RWPE1 (cell line): Measurements from ENCODE around the gene CNTN5.
"Not testable (repeated sequence)": the region's sequence is repeated elsewhere in the genome, so short reads cannot be mapped to it uniquely, and the experiment has no call there.

ENCODE experiments used
- CTCF ChIA-PET: fragments of 350-600 bp; sonication (Branson Sonifier 250); formaldehyde crosslinking; extraction: SDS; loops from one replicate; lab custom pipeline; 2021; lab: Yijun Ruan, JAX
- POLR2A ChIA-PET: fragments of 400-600 bp; formaldehyde crosslinking; extraction: SDS; loops from one replicate; lab custom pipeline; 2020; ENCODE audit warnings: antibody characterized with exemption; ENCODE audit not compliant: low non-redundant PET; lab: Yijun Ruan, JAX
- DNase-seq: peaks from one replicate; pipeline ENCODE4 v3.0.0; 2012; ENCODE audit warnings: low spot score
- H3K27ac ChIP-seq: fragments of 450-650 bp; 2 replicates; pipeline ENCODE4 v1.5.1; 2017
- TF ChIP-seq, protein P1 (sequence below): fragments of 450-650 bp; conservative IDR thresholded peaks from 2 replicates; pipeline ENCODE4 v1.5.1; 2017; ENCODE audit warnings: low read depth, mild to moderate bottlenecking

The CNTN5 gene

DNA sequence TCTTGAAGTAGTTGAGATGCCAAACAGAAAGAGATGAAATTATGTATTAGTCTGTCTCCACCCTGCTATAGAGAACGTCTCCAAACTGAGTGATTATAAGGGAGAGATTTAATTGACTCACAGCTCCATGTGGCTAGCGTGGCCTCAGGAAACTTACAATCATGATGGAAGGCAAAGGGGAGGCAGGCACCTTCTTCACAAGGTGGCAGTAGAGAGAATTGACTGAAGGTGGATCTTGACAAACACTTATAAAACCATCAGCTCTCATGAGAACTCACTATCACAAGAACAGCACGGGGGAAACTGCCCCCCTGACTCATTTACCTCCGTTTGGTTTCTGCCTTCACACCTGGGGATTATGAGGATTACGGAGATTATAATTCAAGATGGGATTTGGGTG lies 794.0 kb downstream of the CNTN5 start:
- CTCF ChIA-PET = no interaction called here

DNA sequence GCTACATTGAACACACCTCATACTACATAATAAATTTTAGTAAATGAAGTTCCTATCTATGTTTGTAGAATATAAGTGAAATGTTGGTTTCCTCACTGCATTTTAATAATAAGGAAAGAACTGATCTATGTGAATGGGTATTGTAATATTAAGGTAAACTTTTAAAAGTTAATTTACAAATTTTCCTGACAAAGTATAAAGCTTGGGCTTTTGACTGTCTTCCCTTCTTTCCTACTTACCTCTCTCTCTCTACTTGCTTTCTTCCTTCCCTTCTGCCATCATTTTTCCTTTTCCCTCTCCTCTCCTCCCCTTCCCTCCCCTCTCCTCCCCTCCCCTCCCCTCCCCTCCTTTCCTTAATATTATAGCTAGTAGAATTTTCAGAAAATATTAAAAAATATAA lies 798.2 kb downstream of the CNTN5 start:
- DNase-seq = no peak
- TF ChIP-seq, protein P1, sequence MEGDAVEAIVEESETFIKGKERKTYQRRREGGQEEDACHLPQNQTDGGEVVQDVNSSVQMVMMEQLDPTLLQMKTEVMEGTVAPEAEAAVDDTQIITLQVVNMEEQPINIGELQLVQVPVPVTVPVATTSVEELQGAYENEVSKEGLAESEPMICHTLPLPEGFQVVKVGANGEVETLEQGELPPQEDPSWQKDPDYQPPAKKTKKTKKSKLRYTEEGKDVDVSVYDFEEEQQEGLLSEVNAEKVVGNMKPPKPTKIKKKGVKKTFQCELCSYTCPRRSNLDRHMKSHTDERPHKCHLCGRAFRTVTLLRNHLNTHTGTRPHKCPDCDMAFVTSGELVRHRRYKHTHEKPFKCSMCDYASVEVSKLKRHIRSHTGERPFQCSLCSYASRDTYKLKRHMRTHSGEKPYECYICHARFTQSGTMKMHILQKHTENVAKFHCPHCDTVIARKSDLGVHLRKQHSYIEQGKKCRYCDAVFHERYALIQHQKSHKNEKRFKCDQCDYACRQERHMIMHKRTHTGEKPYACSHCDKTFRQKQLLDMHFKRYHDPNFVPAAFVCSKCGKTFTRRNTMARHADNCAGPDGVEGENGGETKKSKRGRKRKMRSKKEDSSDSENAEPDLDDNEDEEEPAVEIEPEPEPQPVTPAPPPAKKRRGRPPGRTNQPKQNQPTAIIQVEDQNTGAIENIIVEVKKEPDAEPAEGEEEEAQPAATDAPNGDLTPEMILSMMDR = no peak
- ChIA-PET CTCF (interaction anchor here (0.6 kb wide), 1 partner anchor 1442 kb away, joined by 4 read pairs; no protein-coding TSS in a partner anchor), POLR2A (no interaction called here)
- no peak overlapping the region for H3K27ac ChIP-seq

More for the DNA sequence above, 794.0 kb downstream of the CNTN5 start:
- TF ChIP-seq, protein P1 = no peak
- DNase-seq = no peak
- H3K27ac ChIP-seq = no peak overlapping the region
- POLR2A ChIA-PET = no interaction called here

DNA sequence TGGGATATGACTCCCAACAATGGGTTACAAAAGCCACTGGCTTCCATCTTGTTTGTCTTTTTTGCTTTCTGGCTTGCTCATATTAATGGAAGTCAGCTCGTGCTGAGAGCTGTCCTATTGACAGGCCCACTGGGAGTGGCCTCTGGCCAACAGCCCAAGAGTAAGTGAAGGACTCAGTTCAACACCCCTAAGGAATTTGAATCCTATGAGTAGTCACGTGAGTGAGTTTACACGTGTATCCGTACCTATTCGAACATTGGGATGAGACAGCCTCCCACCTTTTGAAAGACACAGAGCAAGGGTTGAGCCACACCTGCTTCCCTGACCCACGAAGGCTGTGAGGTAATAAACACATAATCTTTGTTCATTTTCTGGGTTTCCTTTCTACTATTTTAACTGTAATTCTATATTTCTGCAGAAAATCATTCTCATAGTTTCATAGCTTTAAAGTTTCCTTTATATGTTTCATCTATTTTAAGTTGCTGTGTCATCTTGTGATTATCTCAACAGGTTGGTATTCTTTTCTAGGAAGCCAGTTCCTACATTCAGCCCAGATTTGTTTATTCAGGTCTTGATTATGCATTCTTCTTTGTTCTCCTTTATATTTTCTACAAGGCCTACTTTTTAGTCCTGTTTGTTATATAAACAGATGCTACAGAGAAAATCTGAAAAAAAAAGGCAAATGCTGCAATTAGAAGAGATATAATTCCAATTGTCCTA lies 802.3 kb downstream of the CNTN5 start:
- no peak overlapping the region for H3K27ac ChIP-seq
- DNase-seq = no peak
- TF ChIP-seq, protein P1 = no peak
- ChIA-PET CTCF (no interaction called here), POLR2A (no interaction called here)

DNA sequence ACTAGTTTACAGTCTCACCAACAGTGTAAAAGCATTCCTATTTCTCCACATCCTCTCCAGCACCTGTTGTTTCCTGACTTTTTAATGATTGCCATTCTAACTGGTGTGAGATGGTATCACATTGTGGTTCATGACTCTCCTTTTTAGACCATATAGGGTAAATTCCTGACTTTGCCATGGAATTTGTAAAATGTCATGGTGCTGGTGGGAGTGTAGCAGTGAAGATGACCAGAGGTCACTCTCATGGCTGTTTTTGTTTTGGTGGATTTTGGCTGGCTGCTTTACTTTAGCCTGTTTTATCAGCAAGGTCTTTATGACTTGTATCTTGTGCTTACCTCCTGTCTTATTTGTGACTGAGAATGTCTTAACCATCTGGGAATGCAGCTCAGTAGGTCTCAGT lies 816.0 kb downstream of the CNTN5 start:
- CTCF ChIA-PET, POLR2A ChIA-PET, H3K27ac ChIP-seq, DNase-seq: not testable (repeated sequence)

DNA sequence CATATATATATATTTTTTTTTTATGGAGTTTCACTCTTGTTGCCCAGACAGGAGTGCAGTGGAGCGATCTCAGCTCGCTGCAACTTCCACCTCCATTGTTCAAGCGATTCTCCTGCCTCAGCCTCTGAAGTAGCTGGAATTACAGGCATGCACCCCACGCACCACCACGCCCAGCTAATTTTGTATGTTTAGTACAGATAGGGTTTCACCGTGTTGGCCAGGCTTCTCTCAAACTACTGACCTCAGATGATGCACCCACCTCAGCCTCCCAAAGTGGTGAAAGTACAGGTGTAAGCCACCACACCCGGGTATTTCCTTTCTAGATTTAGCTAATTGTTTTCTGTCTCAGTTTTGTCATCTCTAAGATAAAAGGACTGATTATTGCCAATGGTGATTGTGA lies 821.1 kb downstream of the CNTN5 start:
- no peak for DNase-seq
- no peak overlapping the region for H3K27ac ChIP-seq
- TF ChIP-seq, protein P1 = no peak
- CTCF ChIA-PET = no interaction called here
- POLR2A ChIA-PET = no interaction called here

DNA sequence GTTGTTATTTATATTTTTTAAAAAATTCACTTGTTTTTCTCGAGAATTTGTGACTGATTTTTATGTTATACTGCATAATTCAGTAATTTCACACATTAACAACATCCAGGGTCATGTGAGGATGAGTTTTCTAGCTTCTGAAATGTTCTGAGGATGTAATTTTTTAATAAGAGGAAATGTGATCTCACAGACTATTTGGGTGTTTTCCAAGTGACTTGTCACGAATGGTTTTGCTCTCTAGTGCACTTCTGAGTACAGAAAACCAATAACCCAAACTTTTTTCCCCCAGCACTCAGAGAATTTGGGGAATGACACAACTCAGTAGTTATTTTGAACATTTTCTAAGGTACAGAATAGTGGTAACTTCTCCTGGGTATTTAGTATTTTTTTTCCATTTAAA lies 845.2 kb downstream of the CNTN5 start:
- TF ChIP-seq, protein P1 = no peak
- ChIA-PET POLR2A (no interaction called here), CTCF (no interaction called here)
- no peak overlapping the region for H3K27ac ChIP-seq
- no peak for DNase-seq

DNA sequence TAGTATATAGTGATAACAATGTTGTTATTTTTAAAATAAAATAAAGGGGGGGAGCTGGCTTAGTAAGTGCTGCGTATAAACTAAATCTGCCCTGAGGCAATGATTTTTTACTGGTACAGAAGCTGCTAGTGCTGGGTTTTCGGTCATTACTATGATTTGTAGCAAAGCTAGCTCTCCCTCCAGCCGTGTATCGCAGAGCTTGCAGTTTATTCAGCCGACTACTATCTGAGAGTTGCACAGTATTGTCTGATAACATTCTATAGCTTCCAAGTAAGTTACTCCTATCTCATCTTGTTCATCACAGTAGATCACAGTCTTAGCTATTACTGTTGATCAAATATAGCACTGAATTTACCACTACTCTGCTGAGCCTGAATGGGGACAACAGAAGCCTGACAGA lies 860.9 kb downstream of the CNTN5 start:
- ChIA-PET CTCF (interaction anchor here (0.6 kb wide), 1 partner anchor 127 kb away, joined by 3 read pairs; no protein-coding TSS in a partner anchor), POLR2A (no interaction called here)
- TF ChIP-seq, protein P1 = no peak
- H3K27ac ChIP-seq = no peak overlapping the region
- no peak for DNase-seq
